LNCaP clone FGC (cell line): ENCODE results near the gene NAT16.

ENCODE experiments used
- DNase-seq: peaks from one replicate; pipeline ENCODE4 v3.0.0-alpha.2; 2011; ENCODE audit warnings: low read depth
- H3K4me3 ChIP-seq: 2 replicates; pipeline ENCODE4 v1.5.1; 2011; ENCODE audit warnings: mild to moderate bottlenecking, low read depth, low read length, control low read depth
- CTCF ChIP-seq: IDR thresholded peaks from 2 replicates; pipeline ENCODE4 v1.5.1; 2012; ENCODE audit warnings: mild to moderate bottlenecking; ENCODE audit not compliant: control insufficient read depth, insufficient read depth; ENCODE audit errors: extremely low read depth

Gene NAT16

GRCh38 chr7:101155303-101155702, 24.8 kb downstream of the NAT16 start:
- no peak for TF ChIP-seq CTCF
- DNase-seq = no peak
- peak overlapping the region; percentile 90 for H3K4me3 ChIP-seq

GRCh38 chr7:101154693-101155102, 25.4 kb downstream of the NAT16 start:
- no peak for DNase-seq
- no peak for TF ChIP-seq CTCF
- H3K4me3 ChIP-seq = peak overlapping the region; percentile 90

- no peak for TF ChIP-seq CTCF
- peak within 1 kb of the TSS; percentile 90 for H3K4me3 ChIP-seq
- peak; percentile 89 for DNase-seq
Measured at GRCh38 chr7:101153969-101154692, 26.0 kb downstream of the NAT16 start, which contains the start of gene AP1S1. Gene AP1S1 (plus strand): TSS chr7:101154476. CDS start chr7:101154515, 39 bp downstream.

GRCh38 chr7:101151908-101152651, 28.0 kb downstream of the NAT16 start:
- DNase-seq = no peak
- H3K4me3 ChIP-seq = no peak overlapping the region
- no peak for TF ChIP-seq CTCF

GRCh38 chr7:101140746-101141382, 39.2 kb downstream of the NAT16 start:
- no peak for DNase-seq
- no peak overlapping the region for H3K4me3 ChIP-seq
- TF ChIP-seq CTCF = no peak

GRCh38 chr7:101140339-101140699, 39.8 kb downstream of the NAT16 start:
- no peak for DNase-seq
- no peak for TF ChIP-seq CTCF
- no peak overlapping the region for H3K4me3 ChIP-seq
